Stomach (tissue), 19 donors: Measurements from ENCODE around the gene OTOG. TPM values are rescaled to one million over a fixed set of nuclear protein-coding genes. Genes with fewer than 3 reads are reported as not detected.
A peak's percentile ranks its signal among the peaks of the same experiment; 100 is the strongest.

Experiments used
- DNase-seq, 2 donors: peaks; one replicate each; pipeline versions ENCODE4 v3.0.0 to v3.0.0-alpha.2; 2013 to 2019
- H3K27ac ChIP-seq, 5 donors: fragments of 200-600 bp in 4 of 5; sonication (generic) in 4 of 5; one replicate each; pipeline ENCODE4 v1.5.1; 2013 to 2019; ENCODE audit warnings: mild to moderate bottlenecking in 1 of 5, moderate library complexity in 1 of 5
- H3K27me3 ChIP-seq, 3 donors: fragments of 200-600 bp; sonication (generic); one replicate each; pipeline ENCODE4 v1.5.1; 2017 to 2019; ENCODE audit warnings: mixed run types in 1 of 3
- H3K36me3 ChIP-seq, 4 donors: fragments of 200-600 bp; sonication (generic); 1 replicate in 3 of 4; 2 replicates in 1 of 4; pipeline ENCODE4 v1.5.1; 2016 to 2019
- H3K4me1 ChIP-seq, 4 donors: fragments of 200-600 bp; sonication (generic); one replicate each; pipeline ENCODE4 v1.5.1; 2016 to 2019
- H3K4me3 ChIP-seq, 4 donors: fragments of 200-600 bp; sonication (generic) in 3 of 4; one replicate each; pipeline ENCODE4 v1.5.1; 2016 to 2019; ENCODE audit warnings: mild to moderate bottlenecking in 1 of 4
- H3K9me3 ChIP-seq, 4 donors: fragments of 200-600 bp; sonication (generic); one replicate each; pipeline ENCODE4 v1.5.1; 2016 to 2019
- CTCF ChIP-seq, 7 experiments: fragments of 450-650 bp in 4 of 7; fragments of 200-600 bp in 3 of 7; sonication (generic) in 3 of 7; IDR thresholded peaks; one replicate each; pipeline ENCODE4 v1.5.1; 2016 to 2019; ENCODE audit warnings: antibody characterized with exemption in 7 of 7, control low read depth in 2 of 7, mild to moderate bottlenecking in 1 of 7
- EP300 ChIP-seq: sonication (generic); formaldehyde crosslinking; IDR thresholded peaks from one replicate; pipeline ENCODE4 v1.6.1; 2017; ENCODE audit warnings: antibody characterized with exemption
- POLR2A ChIP-seq, 4 donors: fragments of 450-650 bp; IDR thresholded peaks; one replicate each; pipeline ENCODE4 v1.6.1; 2016; ENCODE audit warnings: antibody characterized with exemption in 4 of 4, control low read depth in 2 of 4, mild to moderate bottlenecking in 1 of 4, moderate library complexity in 1 of 4
- POLR2AphosphoS5 ChIP-seq, 3 donors: sonication (generic); formaldehyde crosslinking; IDR thresholded peaks; one replicate each; pipeline ENCODE4 v1.6.1; 2016; ENCODE audit warnings: antibody characterized with exemption in 3 of 3
- WGBS, 5 donors: extraction: QIAGEN DNeasy Blood & Tissue Kit in 3 of 5; methylation state at CpG; one replicate each; pipeline versions ENCODE4 v1.1.5 to v1.1.7; 2013 to 2018; 5-methylcytosine and 5-hydroxymethylcytosine counted together
- intact Hi-C: fragments of 100-400 bp; cut with DNase I; formaldehyde crosslinking; loops from one replicate; pipeline ENCODE4 v1.15.1; 2023; ENCODE audit warnings: low total_unique reads
- long read RNA-seq, 10 donors: transcript quantifications; one replicate each; lab custom pipeline, GENCODE V29; 2026
- polyA plus RNA-seq, 3 donors: library from polyadenylated mRNA; stranded (reverse); fragments of 200-250 nt; gene quantifications; one replicate each; pipeline ENCODE4 v1.2.3, GENCODE V29; 2013
- total RNA-seq, 5 donors: library from RNA; depleted of rRNA; stranded (reverse); fragments of >200 nt; gene quantifications; one replicate each; pipeline versions ENCODE4 v1.1.0 to v1.2.3, GENCODE V29; 2014 to 2016
- donor health status: healthy with polysubstance abuse.
- donor health status: Bipolar disorder and iron deficiency.
- donor health status: healthy.

The OTOG gene
- not detected for total RNA-seq
- polyA plus RNA-seq = not detected
- long read RNA-seq, donor 1 = 0 reads
- long read RNA-seq, donor 2 = 0 reads
- long read RNA-seq, donor 3 = 0 reads
- long read RNA-seq, donor 4 = 0 reads
- long read RNA-seq, donor 5 = 0 reads
- long read RNA-seq, donor 6 = 0 reads
- long read RNA-seq, donor 7 = 0 reads
- long read RNA-seq, donor 8 = 0 reads
- long read RNA-seq, donor 9 = 0 reads
- long read RNA-seq, donor 10 = 0 reads

- Histone ChIP-seq H3K36me3 (no peaks in the 10 kb centered on the region), H3K27me3 (peaks cover 0 to 74% (median 20%) of the 10 kb centered on the region in 3 donors), H3K4me3 (no peak within 1 kb of the TSS), H3K9me3 (no peaks in the 10 kb centered on the region), H3K27ac (no peak within 1 kb of the TSS), H3K4me1 (peaks cover 4 to 9% (median 8%) of the 10 kb centered on the region in 4 donors)
- WGBS, 5 donors = 8 to 18% (median 12%) methylated on average over 19 to 20 of the region's 20 CpGs
- DNase-seq = no peak
- intact Hi-C loops = no loop called here
- no peak for TF ChIP-seq POLR2A (IDR thresholded peaks at IDR 0.05)
Measured at GRCh38 chr11:17547051-17547577, at the start of gene OTOG. Gene OTOG (plus strand): TSS chr11:17547259. CDS start chr11:17547373, 114 bp downstream.

- Histone ChIP-seq H3K27ac (no peak overlapping the region), H3K4me3 (no peak overlapping the region), H3K4me1 (no peaks in the 10 kb centered on the region), H3K27me3 (peaks cover 0 to 6% (median 0%) of the 10 kb centered on the region in 3 donors), H3K36me3 (no peaks in the 10 kb centered on the region), H3K9me3 (no peaks in the 10 kb centered on the region)
- WGBS, 5 donors = 33 to 46% (median 38%) methylated on average over 4 of the region's 4 CpGs
- intact Hi-C loops = no loop called here
- TF ChIP-seq EP300 (no peak), POLR2A (IDR thresholded peaks at IDR 0.05) (no peak)
- peak in 1 of 2 donors; percentile 16 for DNase-seq
Measured at GRCh38 chr11:17498058-17498457, 49.0 kb upstream of the OTOG start.

- H3K9me3 ChIP-seq = no peaks in the 10 kb centered on the region
- H3K36me3 ChIP-seq = no peaks in the 10 kb centered on the region
- no peaks in the 10 kb centered on the region for H3K4me1 ChIP-seq
- DNase-seq = peak in 1 of 2 donors; percentile 35
- no peak overlapping the region for H3K4me3 ChIP-seq
- intact Hi-C loops = no loop called here
- H3K27ac ChIP-seq = no peak overlapping the region
- WGBS, 5 donors = 65 to 79% (median 74%) methylated on average over 5 of the region's 5 CpGs
- no peak for TF ChIP-seq POLR2A (IDR thresholded peaks at IDR 0.05)
- peaks cover 0 to 4% (median 0%) of the 10 kb centered on the region in 3 donors for H3K27me3 ChIP-seq
Measured at GRCh38 chr11:17498475-17498874, 48.6 kb upstream of the OTOG start.

GRCh38 chr11:17500673-17501072, 46.4 kb upstream of the OTOG start:
- Histone ChIP-seq H3K9me3 (no peaks in the 10 kb centered on the region), H3K4me1 (no peaks in the 10 kb centered on the region), H3K27ac (no peak overlapping the region), H3K27me3 (peaks cover 0 to 4% (median 0%) of the 10 kb centered on the region in 3 donors), H3K4me3 (no peak overlapping the region), H3K36me3 (no peaks in the 10 kb centered on the region)
- TF ChIP-seq POLR2A (IDR thresholded peaks at IDR 0.05) (no peak), CTCF (IDR thresholded peaks at IDR 0.05) (no peak), POLR2AphosphoS5 (IDR thresholded peaks at IDR 0.05) (no peak), EP300 (no peak)
- intact Hi-C loops = loop anchor here (10.0 kb wide), 1 partner anchor 266 kb away; no protein-coding TSS in a partner anchor
- WGBS, 5 donors = 88 to 96% (median 91%) methylated on average over 4 to 12 of the region's 12 CpGs
- DNase-seq = no peak

- no peak for TF ChIP-seq EP300
- no peak for TF ChIP-seq POLR2AphosphoS5 (IDR thresholded peaks at IDR 0.05)
- TF ChIP-seq CTCF (IDR thresholded peaks at IDR 0.05) = no peak
- TF ChIP-seq POLR2A (IDR thresholded peaks at IDR 0.05) = no peak
- Histone ChIP-seq H3K27ac (no peak overlapping the region), H3K9me3 (no peaks in the 10 kb centered on the region), H3K4me3 (no peak overlapping the region), H3K36me3 (no peaks in the 10 kb centered on the region), H3K4me1 (no peaks in the 10 kb centered on the region), H3K27me3 (peaks cover 0 to 4% (median 0%) of the 10 kb centered on the region in 3 donors)
- 64 to 95% (median 87%) methylated on average over 3 to 4 of the region's 4 CpGs for WGBS, 5 donors
- DNase-seq = no peak
- intact Hi-C loops = loop anchor here (10.0 kb wide), 1 partner anchor 268 kb away; no protein-coding TSS in a partner anchor
Measured at GRCh38 chr11:17502630-17503029, 44.4 kb upstream of the OTOG start.
